NCI-H446 treated with DMSO at 0.1 percent for 48 hours (cell line): ENCODE results near the gene GGACT.
A peak's percentile ranks its signal among the peaks of the same experiment; 100 is the strongest.
"Not testable (repeated sequence)": the region's sequence is repeated elsewhere in the genome, so short reads cannot be mapped to it uniquely, and the experiment has no call there.

Source experiments
- DNase-seq: peaks from one replicate; lab custom pipeline; 2025; lab: John Stamatoyannopoulos, UW

Gene GGACT

DNA sequence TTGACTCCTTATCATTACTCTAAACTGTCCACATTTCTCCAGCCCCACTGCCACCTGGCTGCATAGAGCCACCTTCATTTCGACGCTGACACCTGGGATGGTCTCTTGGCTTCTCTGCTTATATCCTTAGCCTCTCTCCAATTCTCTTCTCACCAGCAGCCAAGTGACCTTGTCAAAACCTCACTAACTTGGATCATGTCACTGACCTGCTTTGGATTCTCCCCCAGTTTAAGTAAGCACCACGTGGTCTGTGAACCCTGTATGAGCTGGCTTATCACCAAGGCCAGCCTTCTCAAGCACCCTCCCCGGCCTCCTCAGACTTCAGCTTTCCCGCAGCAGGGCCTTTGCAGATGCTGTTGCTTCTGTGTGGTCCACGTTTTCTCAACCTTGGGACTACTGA, 12.3 kb upstream of the GGACT start:
- no peak for DNase-seq

DNA sequence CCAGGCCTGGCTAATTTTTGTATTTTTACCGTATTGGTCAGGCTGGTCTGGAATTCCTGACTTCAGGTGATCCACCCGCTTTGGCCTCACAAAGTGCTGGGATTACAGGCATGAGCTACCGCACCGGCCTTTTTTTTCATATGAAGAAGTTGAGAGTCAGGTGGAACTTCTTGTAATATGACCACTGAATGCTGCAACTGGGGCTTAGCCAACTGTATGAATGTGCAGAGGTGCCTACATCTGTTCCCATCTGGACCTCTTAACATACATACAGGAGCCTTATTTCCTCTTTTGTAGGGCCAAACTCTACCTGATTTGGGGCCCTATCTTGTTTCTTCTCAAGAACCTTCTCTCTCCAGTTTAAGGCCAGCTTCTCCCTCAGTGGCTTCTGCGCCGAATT, 11.9 kb upstream of the GGACT start:
- no peak for DNase-seq

- peak; percentile 35 for DNase-seq
These were observed 8.7 kb upstream of the GGACT start for GRCh38 chr13:100597253-100597652.

GRCh38 chr13:100596516-100596915, 7.9 kb upstream of the GGACT start:
- peak; percentile 47 for DNase-seq

- DNase-seq = no peak
These were observed 6.1 kb upstream of the GGACT start for GRCh38 chr13:100594731-100595130.

DNA sequence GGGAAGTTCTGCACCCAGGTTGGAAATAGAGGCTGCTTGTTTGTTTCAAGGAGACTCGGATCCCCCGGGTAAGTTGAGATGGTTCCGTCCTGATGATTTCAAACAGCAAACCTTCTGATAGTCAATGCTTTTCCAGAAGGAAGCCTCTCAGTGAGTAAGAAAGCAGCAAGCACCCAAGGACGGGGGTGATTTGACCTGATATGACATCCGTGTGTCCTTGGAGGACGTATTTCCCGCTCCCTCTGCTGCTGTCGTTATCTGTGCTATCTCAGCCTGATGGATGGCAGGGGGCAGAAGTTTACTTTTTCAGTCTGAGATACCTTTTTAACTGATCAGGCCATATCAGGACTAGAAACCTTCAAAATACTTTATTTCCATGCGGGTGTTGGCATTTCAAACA, 5.7 kb upstream of the GGACT start:
- DNase-seq = no peak

GRCh38 chr13:100589178-100589725, 663 bp upstream of the GGACT start:
- DNase-seq = no peak

DNA sequence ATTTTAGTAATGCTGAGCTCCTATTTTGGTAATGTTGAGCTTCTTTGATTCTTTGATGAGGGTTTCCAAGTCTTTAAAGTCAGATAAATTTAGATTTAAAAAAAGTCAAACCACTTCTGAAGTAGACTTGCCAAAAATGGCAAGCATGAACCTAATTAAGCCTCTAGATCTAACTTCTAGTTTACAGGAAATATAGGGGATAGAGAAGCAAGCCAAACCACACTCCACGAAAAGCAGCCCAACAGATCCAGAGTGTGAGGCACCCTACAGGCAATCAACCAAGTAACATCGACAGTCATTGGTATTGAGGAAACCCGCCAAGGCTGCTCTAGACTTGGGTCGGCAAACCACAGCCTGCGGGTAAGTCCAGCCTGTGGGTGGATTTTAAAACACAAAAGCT, 3.7 kb downstream of the GGACT start:
- DNase-seq = no peak

DNA sequence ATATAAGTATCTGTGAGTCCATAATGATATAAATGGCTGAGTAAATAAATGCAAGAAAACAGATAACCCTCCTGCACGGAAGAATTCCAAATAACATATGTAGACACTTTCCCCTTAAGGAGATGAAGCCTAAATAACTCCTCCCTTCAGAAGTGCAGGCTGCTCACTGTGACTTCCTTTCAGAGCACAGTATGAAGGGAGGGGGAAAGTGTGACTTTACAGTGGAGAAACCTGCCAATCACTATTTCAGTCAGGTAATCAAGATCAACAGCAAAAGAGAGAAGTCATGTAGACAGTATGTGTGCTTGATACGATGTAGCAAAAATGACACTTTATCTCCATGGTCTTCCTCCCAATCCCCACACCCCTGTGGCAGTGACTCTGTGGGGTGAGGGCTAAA, 7.1 kb downstream of the GGACT start:
- no peak for DNase-seq

DNA sequence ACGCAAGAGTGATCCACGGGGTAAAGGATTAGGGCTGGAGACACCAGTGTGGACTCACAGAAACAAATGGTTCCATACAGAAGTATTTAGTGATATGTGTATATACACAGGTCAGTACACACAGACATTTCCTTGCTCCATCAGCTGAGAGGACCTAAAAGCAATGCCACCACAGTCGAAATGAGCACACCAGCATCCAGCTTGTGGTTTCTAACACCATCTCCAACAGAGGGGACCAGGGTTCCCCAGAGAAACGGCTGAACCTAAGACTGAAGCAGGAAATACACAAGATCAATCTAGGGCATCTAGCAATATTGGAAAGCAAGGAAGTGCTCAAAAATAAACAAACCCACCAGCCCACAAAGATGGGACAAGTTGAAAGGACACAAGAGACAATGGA, 7.6 kb downstream of the GGACT start:
- DNase-seq = no peak

- no peak for DNase-seq
These were observed 8.5 kb downstream of the GGACT start for GRCh38 chr13:100580045-100580444.

GRCh38 chr13:100577239-100577638, 11.3 kb downstream of the GGACT start:
- DNase-seq = not testable (repeated sequence)

DNA sequence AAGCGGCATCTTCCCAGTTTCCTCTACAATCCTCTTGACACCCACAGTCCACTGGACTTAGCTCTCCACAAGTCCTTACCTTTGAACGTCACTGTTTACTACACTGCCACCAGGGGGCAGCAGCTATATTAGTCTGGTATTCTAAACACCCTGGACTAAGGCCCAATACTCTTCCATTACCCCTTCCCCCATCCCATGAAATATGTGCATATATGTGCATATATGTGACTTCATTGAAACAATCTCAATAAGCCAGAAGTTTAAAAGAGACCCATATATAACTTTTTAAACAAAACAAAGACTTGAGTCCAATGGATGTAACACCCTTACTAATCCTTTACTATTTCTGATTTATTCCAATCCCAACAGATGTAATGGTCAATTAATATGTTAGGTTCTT, 15.5 kb downstream of the GGACT start:
- peak; percentile 40 for DNase-seq

DNA sequence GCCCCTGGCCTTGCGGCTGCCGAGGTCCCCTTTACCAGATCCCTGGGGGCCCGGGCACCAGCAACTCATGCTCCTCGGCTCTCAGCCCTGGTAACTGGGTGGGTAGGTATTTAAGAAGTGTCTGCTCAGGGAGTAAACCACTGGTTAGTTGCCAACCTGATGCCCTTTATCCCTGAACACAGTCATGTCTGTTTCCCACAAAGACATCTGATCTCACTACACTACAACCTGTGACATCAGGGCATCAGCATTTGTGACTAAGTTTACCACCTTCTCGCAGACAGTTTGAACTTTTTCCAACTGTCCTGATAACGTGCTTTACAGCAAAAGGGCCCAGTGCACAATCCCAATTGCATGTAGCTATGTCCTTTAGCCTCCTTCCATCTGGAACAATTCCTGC, 22.0 kb downstream of the GGACT start:
- DNase-seq = no peak

DNA sequence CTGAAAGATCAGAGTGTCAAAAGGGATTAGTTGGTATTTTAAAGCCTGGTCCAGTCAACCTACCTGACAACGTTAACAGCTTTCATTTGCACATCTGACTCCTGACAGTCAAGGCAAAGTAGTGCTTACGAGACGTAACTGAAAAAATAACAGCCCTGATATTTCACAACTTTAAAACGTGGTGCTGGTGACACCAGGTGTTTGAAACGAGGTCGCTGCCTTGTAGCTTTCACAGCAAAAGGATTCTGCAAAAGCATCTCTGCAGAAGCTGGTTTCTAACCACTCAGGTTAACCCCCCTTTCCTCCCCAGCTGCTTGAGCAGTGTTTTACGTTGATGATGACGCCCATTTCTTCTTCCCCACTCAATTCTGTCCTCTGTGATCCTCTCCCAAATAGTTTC, 23.3 kb downstream of the GGACT start:
- no peak for DNase-seq

DNA sequence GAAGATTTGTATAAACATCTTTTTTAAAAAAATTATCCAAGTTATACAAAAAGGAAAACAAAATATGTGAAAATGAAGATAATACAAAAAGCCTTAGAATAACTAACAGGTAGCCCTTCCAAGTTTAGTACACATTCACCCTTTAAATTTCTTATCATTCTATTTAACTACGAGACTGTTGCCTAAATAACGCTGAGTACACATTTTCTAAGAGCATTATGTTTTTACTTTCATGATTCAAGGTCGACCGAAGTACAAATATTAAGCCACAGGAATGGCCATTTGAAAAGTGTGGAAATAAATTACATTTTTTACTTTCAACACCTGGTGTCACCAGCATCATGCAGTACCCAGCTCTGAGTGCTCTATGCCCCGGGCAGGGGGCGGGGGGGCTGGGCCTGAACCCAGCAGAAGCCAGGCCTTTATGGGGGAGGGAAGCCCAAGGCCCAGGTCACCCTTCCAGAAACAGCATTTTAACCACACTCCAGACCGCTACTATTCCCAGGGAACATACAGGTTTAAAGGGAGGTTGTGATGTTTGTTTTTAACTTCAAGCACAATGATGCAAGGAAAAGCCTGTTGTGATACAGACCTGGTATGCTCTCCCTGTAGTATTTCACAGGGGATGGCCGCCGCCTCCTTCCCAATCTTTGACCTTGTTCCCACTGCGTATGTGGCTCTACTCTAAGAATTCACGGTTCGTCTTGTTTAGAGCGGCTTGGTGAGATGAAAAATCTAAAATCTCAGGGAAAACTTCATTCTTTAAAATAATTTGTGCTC, 24.0 kb downstream of the GGACT start:
- DNase-seq = no peak

DNA sequence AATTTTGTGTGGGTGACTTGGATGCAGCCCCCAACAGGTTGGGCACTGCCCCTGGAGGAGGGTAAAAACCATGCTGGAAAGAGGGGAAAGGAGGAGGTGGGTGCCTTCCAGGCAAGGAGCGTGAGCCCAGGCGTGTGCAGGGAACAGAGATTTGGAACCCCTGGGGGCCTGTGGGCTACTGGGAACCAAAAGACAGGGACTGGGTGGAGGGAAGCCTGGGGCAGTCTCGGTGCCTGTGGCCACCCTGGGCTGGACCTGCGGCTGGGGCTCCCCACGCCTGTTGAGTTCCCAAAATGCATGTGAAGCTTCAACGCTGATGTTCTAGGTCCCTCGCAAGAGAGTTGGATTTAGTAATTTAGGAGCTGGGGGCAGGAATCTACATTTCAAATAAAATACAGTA, 24.8 kb downstream of the GGACT start:
- DNase-seq = no peak

DNA sequence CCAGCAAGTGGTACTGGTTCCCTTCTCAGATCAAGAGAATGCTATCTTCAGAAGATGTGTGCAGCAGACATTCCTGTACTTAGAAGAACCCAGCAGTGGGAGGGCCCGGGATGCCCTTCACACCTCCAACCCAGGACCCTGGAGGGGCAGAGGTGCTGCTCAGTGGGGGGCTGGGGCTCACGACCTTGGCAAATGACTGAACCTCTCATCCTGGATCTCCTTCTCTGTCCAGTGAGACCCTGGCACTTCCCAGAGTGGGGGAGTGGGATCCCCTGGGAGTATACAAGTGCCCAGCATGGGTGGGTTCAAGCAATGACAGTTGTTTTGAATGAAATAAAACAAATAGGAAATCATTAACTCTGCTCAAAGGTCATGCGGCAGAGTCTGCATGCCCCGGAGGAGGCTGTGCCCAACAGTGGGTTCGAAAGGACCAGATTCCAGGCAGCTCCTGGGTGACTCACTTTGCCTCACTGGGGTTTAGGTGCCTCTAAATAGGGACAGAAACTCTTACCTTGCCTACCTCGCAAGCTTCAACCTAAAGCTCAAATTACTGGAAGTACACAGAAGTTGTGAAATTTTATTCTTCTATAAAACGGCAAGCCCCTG, 26.9 kb downstream of the GGACT start:
- DNase-seq = no peak

DNA sequence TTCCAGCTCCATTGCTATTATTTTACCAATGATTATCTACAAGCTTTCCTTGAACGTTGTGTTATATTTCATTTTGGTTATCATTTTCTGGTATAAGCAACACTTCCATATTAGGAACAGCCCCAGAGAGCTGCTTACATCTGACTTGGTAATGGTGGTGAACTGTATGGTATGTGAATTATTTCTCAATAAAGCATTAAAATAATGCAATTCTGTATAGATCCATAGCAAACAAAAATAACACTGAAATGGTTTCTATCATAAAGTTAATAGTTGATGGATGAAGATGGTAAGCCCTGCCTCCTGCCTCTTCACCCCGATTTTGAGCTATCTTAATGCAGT, 27.5 kb downstream of the GGACT start:
- DNase-seq = no peak

DNA sequence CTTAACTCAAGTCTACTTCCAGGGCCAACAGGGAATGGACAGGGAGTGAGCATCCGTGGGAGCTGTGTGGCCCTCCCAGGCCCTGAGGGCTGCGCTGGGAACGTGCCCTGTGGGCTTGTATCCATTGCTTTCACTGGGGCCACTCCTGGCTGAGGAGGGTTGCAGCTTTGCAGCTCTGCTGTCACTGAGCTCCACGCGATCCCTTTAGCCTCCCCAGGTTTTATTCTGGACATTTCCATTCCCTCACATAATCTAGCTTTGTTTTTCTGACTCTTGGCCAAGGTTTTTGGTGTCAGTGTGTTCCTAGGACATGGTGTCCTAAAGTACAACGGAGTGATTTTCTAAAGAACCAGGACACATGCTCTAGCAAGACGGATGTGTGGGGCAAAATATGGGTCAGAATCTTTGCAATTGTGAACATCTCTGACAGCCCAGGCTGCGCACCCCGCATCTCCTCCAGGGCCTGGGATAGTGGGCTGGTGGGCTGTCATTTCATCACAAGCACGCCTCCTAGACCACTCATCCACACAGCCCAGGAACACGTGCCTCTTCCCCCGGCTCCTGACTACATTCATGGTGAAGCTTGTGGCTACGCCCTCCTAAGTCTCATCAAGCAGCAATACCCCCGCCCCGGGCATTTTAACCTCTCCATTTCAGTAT, 28.0 kb downstream of the GGACT start:
- no peak for DNase-seq

GRCh38 chr13:100559886-100560285, 28.7 kb downstream of the GGACT start:
- no peak for DNase-seq

DNA sequence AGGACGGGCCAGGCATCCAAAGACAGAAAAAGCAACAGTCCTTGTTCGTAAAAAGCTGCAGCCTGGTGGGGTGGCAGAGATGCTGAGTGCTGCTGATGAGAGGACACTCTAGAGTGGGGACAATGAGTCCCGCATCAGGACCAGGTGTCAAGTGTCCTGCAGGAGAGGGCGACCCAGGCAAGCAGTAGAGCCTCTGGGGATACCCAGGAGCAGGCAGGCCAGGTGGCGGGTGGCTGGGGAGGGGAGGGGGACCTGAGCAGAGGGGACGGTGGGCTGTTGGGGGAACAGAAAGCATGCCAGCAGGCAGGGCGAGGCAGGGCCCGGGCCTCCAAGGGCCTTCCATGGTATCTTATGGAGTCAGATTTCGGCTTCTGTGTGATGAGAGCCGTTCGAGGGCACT, 35.8 kb downstream of the GGACT start:
- no peak for DNase-seq

DNA sequence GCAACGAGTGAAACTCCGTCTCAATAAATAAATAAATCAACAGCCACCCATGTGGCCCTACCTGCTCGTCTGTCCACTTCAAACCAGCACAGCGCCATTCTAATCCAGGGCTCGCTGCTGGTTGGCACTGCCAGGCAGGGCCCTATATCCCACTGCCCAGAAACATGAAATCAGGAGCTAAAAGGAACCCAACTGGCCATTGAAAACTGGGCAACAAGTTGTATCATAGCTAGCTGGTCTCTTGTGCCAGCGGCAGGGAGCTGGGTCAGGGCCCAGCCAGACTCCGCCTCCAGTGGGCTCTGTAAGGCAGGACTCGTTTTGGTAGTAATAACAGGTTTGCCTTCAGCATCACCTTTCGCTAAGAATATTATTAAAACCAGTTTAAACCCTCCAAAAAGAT, 39.3 kb downstream of the GGACT start:
- no peak for DNase-seq
